GM18507 (cell line): ENCODE measurements around the gene VSIR.
A peak's percentile ranks its signal among the peaks of the same experiment; 100 is the strongest.

Source experiments
- DNase-seq: peaks from one replicate; pipeline ENCODE4 v3.0.0; 2011; ENCODE audit warnings: low read depth; ENCODE audit not compliant: insufficient read length; ENCODE audit errors: extremely low spot score
- FAIRE-seq: peaks from 2 replicates; lab custom pipeline; 2011; peaks lifted over from hg19 to GRCh38; lab: Jason Lieb, UNC

The VSIR gene

GRCh38 chr10:71751515-71752224, 21.6 kb downstream of the VSIR start:
- DNase-seq (no peak), FAIRE-seq (no peak)

GRCh38 chr10:71750986-71751385, 22.3 kb downstream of the VSIR start:
- DNase-seq (no peak), FAIRE-seq (no peak)

GRCh38 chr10:71750124-71750841, 23.0 kb downstream of the VSIR start:
- DNase-seq (no peak), FAIRE-seq (no peak)

GRCh38 chr10:71749396-71749795, 23.9 kb downstream of the VSIR start:
- DNase-seq = no peak
- no peak for FAIRE-seq

GRCh38 chr10:71748671-71749191, 24.6 kb downstream of the VSIR start:
- no peak for DNase-seq
- FAIRE-seq = peak; percentile 81

- peak; percentile 74 for FAIRE-seq
- no peak for DNase-seq
Observed at GRCh38 chr10:71747551-71748523, 25.5 kb downstream of the VSIR start.

- FAIRE-seq (no peak), DNase-seq (no peak)
Observed at GRCh38 chr10:71747039-71747531, 26.2 kb downstream of the VSIR start.

GRCh38 chr10:71746344-71747037, 26.8 kb downstream of the VSIR start:
- FAIRE-seq (no peak), DNase-seq (no peak)

- no peak for DNase-seq
- FAIRE-seq = no peak
Observed at GRCh38 chr10:71745664-71746250, 27.6 kb downstream of the VSIR start.

GRCh38 chr10:71744897-71745663, 28.2 kb downstream of the VSIR start:
- FAIRE-seq (no peak), DNase-seq (no peak)

- FAIRE-seq = no peak
- no peak for DNase-seq
Observed at GRCh38 chr10:71743866-71744265, 29.5 kb downstream of the VSIR start.

- no peak for DNase-seq
- no peak for FAIRE-seq
Observed at GRCh38 chr10:71743089-71743838, 30.1 kb downstream of the VSIR start.

GRCh38 chr10:71742301-71743088, 30.8 kb downstream of the VSIR start:
- no peak for FAIRE-seq
- no peak for DNase-seq

GRCh38 chr10:71741671-71742070, 31.6 kb downstream of the VSIR start:
- FAIRE-seq = no peak
- no peak for DNase-seq

GRCh38 chr10:71741029-71741428, 32.3 kb downstream of the VSIR start:
- FAIRE-seq = no peak
- no peak for DNase-seq

- DNase-seq (no peak), FAIRE-seq (no peak)
Observed at GRCh38 chr10:71740069-71740653, 33.2 kb downstream of the VSIR start.
